Thyroid gland (tissue), 4 donors: ENCODE results near the gene PDXK.

ENCODE experiments used
- POLR2A ChIP-seq, 2 donors: fragments of 450-650 bp; IDR thresholded peaks; one replicate each; pipeline ENCODE4 v1.6.1; 2017; ENCODE audit warnings: antibody characterized with exemption in 2 of 2, mild to moderate bottlenecking in 2 of 2, moderate library complexity in 1 of 2
- TF ChIP-seq, protein P1 (sequence below), 6 experiments: fragments of 200-600 bp in 3 of 6; fragments of 450-650 bp in 3 of 6; sonication (generic) in 3 of 6; IDR thresholded peaks; one replicate each; pipeline ENCODE4 v1.5.1; 2016 to 2019; ENCODE audit warnings: antibody characterized with exemption in 6 of 6, mild to moderate bottlenecking in 2 of 6, inconsistent platforms in 1 of 6, moderate library complexity in 1 of 6

DNA sequence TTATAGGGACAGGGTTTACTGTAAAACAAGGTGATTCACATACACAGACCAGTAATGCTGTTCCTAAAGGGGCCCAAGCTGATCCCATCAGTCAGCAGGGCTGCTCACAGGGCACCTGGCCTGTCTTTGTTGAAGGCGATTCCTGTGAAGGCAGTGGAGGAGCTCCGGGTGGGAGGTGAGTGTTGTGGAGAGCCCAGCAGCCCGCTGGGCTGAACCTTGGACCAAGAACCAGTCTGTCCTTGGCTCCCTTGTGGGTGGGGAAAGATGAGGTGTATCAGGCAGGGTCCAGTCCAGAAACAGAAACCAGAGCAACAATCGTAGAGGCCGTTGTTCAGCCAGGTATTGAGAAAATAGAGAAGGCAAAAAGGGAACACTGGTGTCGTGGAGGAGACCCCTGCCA, 12.5 kb downstream of the PDXK start:
- TF ChIP-seq, protein P1, sequence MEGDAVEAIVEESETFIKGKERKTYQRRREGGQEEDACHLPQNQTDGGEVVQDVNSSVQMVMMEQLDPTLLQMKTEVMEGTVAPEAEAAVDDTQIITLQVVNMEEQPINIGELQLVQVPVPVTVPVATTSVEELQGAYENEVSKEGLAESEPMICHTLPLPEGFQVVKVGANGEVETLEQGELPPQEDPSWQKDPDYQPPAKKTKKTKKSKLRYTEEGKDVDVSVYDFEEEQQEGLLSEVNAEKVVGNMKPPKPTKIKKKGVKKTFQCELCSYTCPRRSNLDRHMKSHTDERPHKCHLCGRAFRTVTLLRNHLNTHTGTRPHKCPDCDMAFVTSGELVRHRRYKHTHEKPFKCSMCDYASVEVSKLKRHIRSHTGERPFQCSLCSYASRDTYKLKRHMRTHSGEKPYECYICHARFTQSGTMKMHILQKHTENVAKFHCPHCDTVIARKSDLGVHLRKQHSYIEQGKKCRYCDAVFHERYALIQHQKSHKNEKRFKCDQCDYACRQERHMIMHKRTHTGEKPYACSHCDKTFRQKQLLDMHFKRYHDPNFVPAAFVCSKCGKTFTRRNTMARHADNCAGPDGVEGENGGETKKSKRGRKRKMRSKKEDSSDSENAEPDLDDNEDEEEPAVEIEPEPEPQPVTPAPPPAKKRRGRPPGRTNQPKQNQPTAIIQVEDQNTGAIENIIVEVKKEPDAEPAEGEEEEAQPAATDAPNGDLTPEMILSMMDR (IDR thresholded peaks at IDR 0.05) = no peak
- no peak for TF ChIP-seq POLR2A (IDR thresholded peaks at IDR 0.05)
